A673 (cell line): Measurements from ENCODE around the gene DDC. TPM values are rescaled to one million over a fixed set of nuclear protein-coding genes. Genes with fewer than 3 reads are reported as not detected.

ENCODE experiments used
- BruUV-seq: library from RNA; stranded (reverse); fragments of 400-500 nt; replicated peaks from 2 replicates; lab custom pipeline; 2021; lab: Mats Ljungman, UMichigan
- CTCF ChIA-PET: fragments of 300-600 bp; sonication (Branson Sonifier 250); formaldehyde crosslinking; loops from one replicate; lab custom pipeline; 2022; ENCODE audit warnings: antibody characterized with exemption; lab: Charles Lee
- POLR2A ChIA-PET: fragments of 300-600 bp; sonication (Branson Sonifier 250); formaldehyde crosslinking; loops from one replicate; lab custom pipeline; 2022; ENCODE audit warnings: antibody characterized with exemption; ENCODE audit not compliant: low non-redundant PET; lab: Charles Lee
- DNase-seq: peaks from one replicate; pipeline ENCODE4 v3.0.0-alpha.2; 2015; ENCODE audit warnings: low spot score
- H3K27ac ChIP-seq: fragments of 200-600 bp; sonication (generic); 2 replicates; pipeline ENCODE4 v1.5.1; 2016; ENCODE audit warnings: mixed run types, low read depth, mild to moderate bottlenecking, mixed read lengths, antibody characterized with exemption, low read length; ENCODE audit not compliant: poor library complexity, severe bottlenecking
- H3K27me3 ChIP-seq: fragments of 200-600 bp; sonication (generic); replicated peaks from 2 replicates; pipeline ENCODE4 v1.6.1; 2017; ENCODE audit warnings: mixed run types, low read depth, mild to moderate bottlenecking, mixed read lengths, antibody characterized with exemption, low read length; ENCODE audit not compliant: insufficient read depth, poor library complexity
- H3K36me3 ChIP-seq: fragments of 200-600 bp; sonication (generic); 2 replicates; pipeline ENCODE4 v1.6.1; 2016; ENCODE audit warnings: mixed run types, mild to moderate bottlenecking, mixed read lengths, antibody characterized with exemption, low read length; ENCODE audit not compliant: insufficient read depth, poor library complexity, severe bottlenecking
- H3K4me1 ChIP-seq: fragments of 200-600 bp; sonication (generic); 2 replicates; pipeline ENCODE4 v1.6.1; 2017; ENCODE audit warnings: mixed run types, mild to moderate bottlenecking, mixed read lengths, antibody characterized with exemption, low read length; ENCODE audit not compliant: insufficient read depth, poor library complexity, severe bottlenecking
- H3K4me3 ChIP-seq: fragments of 200-600 bp; sonication (generic); 2 replicates; pipeline ENCODE4 v1.5.1; 2016; ENCODE audit warnings: low read depth, mixed run types, mild to moderate bottlenecking, mixed read lengths, low read length; ENCODE audit not compliant: poor library complexity, severe bottlenecking
- H3K9me3 ChIP-seq: fragments of 200-600 bp; sonication (generic); 2 replicates; pipeline ENCODE4 v1.6.1; 2016; ENCODE audit warnings: mixed run types, low read depth, mild to moderate bottlenecking, mixed read lengths, antibody characterized with exemption, low read length; ENCODE audit not compliant: poor library complexity, severe bottlenecking
- CTCF ChIP-seq: fragments of 300-800, 200-600 bp; sonication (generic); conservative IDR thresholded peaks from 2 replicates; pipeline ENCODE4 v1.5.1; 2017; ENCODE audit warnings: low read depth, mild to moderate bottlenecking, antibody characterized with exemption, low read length, moderate library complexity, mixed read lengths
- EZH2 ChIP-seq: fragments of 200-600 bp; sonication (generic); IDR thresholded peaks from 2 replicates; pipeline ENCODE4 v1.6.1; 2017; ENCODE audit warnings: borderline replicate concordance, low read depth, mild to moderate bottlenecking, mixed read lengths, antibody characterized with exemption, low read length; ENCODE audit not compliant: poor library complexity, severe bottlenecking
- intact Hi-C: fragments of 100-400 bp; cut with micrococcal nuclease; formaldehyde crosslinking; loops from one replicate; pipeline ENCODE4 v1.10.0; 2022; ENCODE audit not compliant: unreplicated experiment
- total RNA-seq: library from RNA; stranded (reverse); gene quantifications from 2 replicates; pipeline ENCODE4 v1.2.3, GENCODE V29; 2021

The DDC gene
- total RNA-seq, 1 experiment from 2014 or later = not detected

GRCh38 chr7:50556247-50556991 lies 8.8 kb downstream of the DDC start:
- POLR2A ChIA-PET = no interaction called here
- CTCF ChIA-PET = no interaction called here
- Histone ChIP-seq H3K4me3 (no peak overlapping the region), H3K9me3 (no peaks in the 10 kb centered on the region), H3K27ac (no peak overlapping the region), H3K4me1 (no peaks in the 10 kb centered on the region), H3K36me3 (no peaks in the 10 kb centered on the region), H3K27me3 (no peaks in the 10 kb centered on the region)
- no peak for TF ChIP-seq EZH2
- TF ChIP-seq CTCF = no peak
- DNase-seq = no peak
- intact Hi-C loops = no loop called here
- no TSS peak for BruUV-seq

DNA sequence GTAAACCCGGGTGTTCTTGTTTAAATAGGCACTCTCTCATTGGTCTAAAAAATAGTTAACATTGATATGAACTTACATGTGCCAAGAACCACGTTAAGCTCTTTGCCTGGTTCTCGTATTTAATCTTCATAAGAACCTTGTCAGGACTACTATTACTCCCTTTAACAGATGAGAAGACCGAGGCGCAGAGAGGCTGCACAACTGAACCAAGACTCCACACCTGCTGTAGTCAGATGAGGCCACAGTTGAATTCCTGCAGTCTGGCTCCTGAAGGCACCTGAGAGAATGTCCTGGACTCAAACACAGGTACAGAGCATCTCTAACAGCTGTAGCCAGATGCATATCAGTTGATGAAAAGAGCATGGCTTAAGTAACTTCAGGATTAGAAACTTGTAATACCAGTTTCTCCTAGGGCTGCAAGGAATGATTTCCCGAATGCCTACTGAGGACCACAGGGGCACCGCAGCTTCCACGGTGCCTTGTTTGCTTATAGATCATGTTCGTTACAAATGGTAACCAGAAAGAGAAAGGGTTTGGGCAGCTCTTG lies 9.5 kb downstream of the DDC start:
- Histone ChIP-seq H3K27me3 (no peaks in the 10 kb centered on the region), H3K4me1 (no peaks in the 10 kb centered on the region), H3K36me3 (no peaks in the 10 kb centered on the region), H3K4me3 (no peak overlapping the region), H3K27ac (no peak overlapping the region), H3K9me3 (no peaks in the 10 kb centered on the region)
- intact Hi-C loops = no loop called here
- POLR2A ChIA-PET = no interaction called here
- TF ChIP-seq CTCF (no peak), EZH2 (no peak)
- DNase-seq = no peak
- CTCF ChIA-PET = no interaction called here
- no TSS peak for BruUV-seq

DNA sequence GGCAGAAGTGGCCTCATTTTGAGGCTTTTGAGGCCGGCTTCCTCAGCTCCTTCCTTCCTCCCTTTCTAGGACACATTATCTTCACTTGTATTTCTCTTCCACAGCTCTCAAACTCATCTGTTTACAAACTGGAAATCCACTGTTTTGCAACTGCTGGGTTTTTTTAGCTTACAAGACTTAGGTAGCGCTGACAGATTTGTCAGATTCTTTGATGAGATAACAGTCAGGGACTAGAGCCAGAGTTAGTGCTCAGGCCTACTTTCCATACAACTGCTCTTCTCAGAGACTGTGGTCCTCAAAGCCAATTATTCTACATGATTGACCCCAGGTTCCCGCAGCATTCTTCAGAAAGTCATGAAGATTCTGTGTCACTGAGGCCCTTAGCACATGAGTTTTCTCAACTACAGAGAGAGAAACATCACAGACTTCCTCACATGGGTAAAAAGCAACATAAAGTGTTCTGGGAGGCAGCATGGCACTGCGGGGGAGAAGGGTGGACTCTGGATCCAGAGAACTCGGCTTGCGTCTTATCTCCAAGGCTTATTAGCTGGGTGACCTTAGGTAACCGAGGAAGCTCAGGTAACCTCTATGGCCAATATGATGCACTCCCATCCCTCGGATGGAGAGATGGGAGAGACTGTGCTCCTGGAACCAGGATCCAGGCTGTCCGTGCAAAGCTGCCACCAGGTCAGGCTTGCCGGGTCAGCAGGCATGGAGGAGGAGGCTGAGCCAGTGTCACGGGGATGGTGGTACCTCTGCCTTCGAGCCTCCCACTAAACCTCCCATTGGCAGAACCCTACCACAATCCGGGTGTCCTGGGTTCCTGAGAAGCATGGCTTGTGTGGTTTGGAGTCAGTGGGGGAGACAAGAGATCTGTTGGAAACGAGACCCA lies 10.5 kb downstream of the DDC start:
- BruUV-seq = no TSS peak
- Histone ChIP-seq H3K36me3 (no peaks in the 10 kb centered on the region), H3K27me3 (no peaks in the 10 kb centered on the region), H3K9me3 (no peaks in the 10 kb centered on the region), H3K4me3 (no peak overlapping the region), H3K27ac (no peak overlapping the region), H3K4me1 (no peaks in the 10 kb centered on the region)
- CTCF ChIA-PET = no interaction called here
- DNase-seq = no peak
- no peak for TF ChIP-seq EZH2
- no peak for TF ChIP-seq CTCF
- intact Hi-C loops = no loop called here
- POLR2A ChIA-PET = no interaction called here
